HepG2 (cell line): ENCODE data around the gene MINDY1. TPM values are rescaled to one million over a fixed set of nuclear protein-coding genes. Genes with fewer than 3 reads are reported as not detected.

Experiments
- ATF4 ChIP-seq, 2 experiments: fragments of 450-650 bp in 1 of 2; sonication (generic) in 1 of 2; formaldehyde crosslinking; IDR thresholded peaks; 2 replicates each; pipeline versions ENCODE4 v1.5.0 to v1.8.0; 2020 to 2022; ENCODE audit warnings: mild to moderate bottlenecking in 1 of 2, missing genetic modification reagents in 1 of 2
- BCL3 ChIP-seq: sonication (generic); formaldehyde crosslinking; IDR thresholded peaks from 2 replicates; pipeline ENCODE4 v1.5.1; 2020; ENCODE audit warnings: mild to moderate bottlenecking, missing genetic modification reagents, moderate library complexity
- CBX5 ChIP-seq: sonication (generic); formaldehyde crosslinking; IDR thresholded peaks from 2 replicates; pipeline ENCODE4 v1.4.0; 2020; ENCODE audit warnings: missing genetic modification reagents, borderline replicate concordance
- CENPT ChIP-seq: sonication (generic); formaldehyde crosslinking; IDR thresholded peaks from 2 replicates; pipeline ENCODE4 v1.8.0; 2022; ENCODE audit warnings: low read depth, mild to moderate bottlenecking, moderate library complexity, missing genetic modification reagents
- HNF1A ChIP-seq, 2 experiments: sonication (generic) in 1 of 2; formaldehyde crosslinking in 1 of 2; IDR thresholded peaks; 2 replicates each; pipeline versions ENCODE4 v1.4.0 to v1.6.1; 2016 to 2020; ENCODE audit warnings: borderline replicate concordance in 1 of 2, low read depth in 1 of 2, mild to moderate bottlenecking in 1 of 2, missing genetic modification reagents in 1 of 2
- PLSCR1 ChIP-seq: sonication (generic); formaldehyde crosslinking; IDR thresholded peaks from 2 replicates; pipeline ENCODE4 v1.5.0; 2020; ENCODE audit warnings: missing genetic modification reagents, mild to moderate bottlenecking, borderline replicate concordance
- ZNF710 ChIP-seq: sonication (generic); formaldehyde crosslinking; IDR thresholded peaks from 2 replicates; pipeline ENCODE4 v1.5.0; 2020; ENCODE audit warnings: mild to moderate bottlenecking, missing genetic modification reagents, borderline replicate concordance
- polyA plus RNA-seq, 8 experiments: library from polyadenylated mRNA; depleted of rRNA in 3 of 8; stranded (reverse) in 7 of 8; unstranded in 1 of 8; fragments of >200 nt; fragmentation: Illumina TruSeq in 4 of 8; extraction: Trizol in 4 of 8; gene quantifications; 2 replicates each; pipeline versions ENCODE4 v1.2.1 to v1.2.3, GENCODE V29; 2011 to 2016; ENCODE audit warnings: low read depth in 4 of 8, missing spikeins in 1 of 8, mixed read lengths in 1 of 8; ENCODE audit not compliant: insufficient read depth in 1 of 8
- total RNA-seq, 5 experiments: library from RNA; depleted of rRNA; stranded (reverse); fragments of >200 nt; fragmentation: Illumina TruSeq; extraction: Trizol; gene quantifications; 2 replicates each; pipeline ENCODE4 v1.2.3, GENCODE V29; 2016; ENCODE audit warnings: low read depth in 1 of 5

Gene MINDY1
- total and polyA plus RNA-seq, 2 of the 13 experiments (the other 11 are each of a cell fraction or from before 2014, with no cell fraction given): 11.1 to 15.0 TPM

- TF ChIP-seq CBX5 (CRISPR knock-in tag): peak; percentile 42; the same call in 1 of the 2 replicates
- no peak; the same call in 1 of the 2 replicates for TF ChIP-seq BCL3 (CRISPR knock-in tag)
- TF ChIP-seq HNF1A (IDR thresholded peaks at IDR 0.05; ENCODE audit: low read depth): no peak
- TF ChIP-seq HNF1A (CRISPR knock-in tag; IDR thresholded peaks at IDR 0.05; ENCODE audit: borderline replicate concordance): 0 out of 2 replicates have a peak, but pooled peaks have one; percentile 9
- TF ChIP-seq CENPT (CRISPR knock-in tag): no peak
- no peak for TF ChIP-seq PLSCR1 (CRISPR knock-in tag)
- TF ChIP-seq ZNF710 (CRISPR knock-in tag): no peak; the same call in 1 of the 2 replicates
- no peak for TF ChIP-seq ATF4 (CRISPR knock-in tag; IDR thresholded peaks at IDR 0.05)
Observed at GRCh38 chr1:150971583-150972416, 34.9 kb downstream of the MINDY1 start (continued).
